Skeletal muscle satellite cell (primary cell): Measurements from ENCODE around the gene P2RY12.

Experiments
- H3K27me3 ChIP-seq: 2 replicates; pipeline ENCODE4 v1.7.0; 2013; ENCODE audit warnings: low read length; ENCODE audit not compliant: control insufficient read depth, insufficient read depth
- H3K36me3 ChIP-seq: 2 replicates; pipeline ENCODE4 v1.7.0; 2013; ENCODE audit warnings: mild to moderate bottlenecking, control low read depth, low read length; ENCODE audit not compliant: insufficient read depth
- H3K4me1 ChIP-seq: 2 replicates; pipeline ENCODE4 v1.7.0; 2013; ENCODE audit warnings: low read length; ENCODE audit not compliant: control insufficient read depth, insufficient read depth
- H3K4me2 ChIP-seq: 2 replicates; pipeline ENCODE4 v1.7.0; 2013; ENCODE audit warnings: mild to moderate bottlenecking, low read length
- H3K4me3 ChIP-seq: 2 replicates; pipeline ENCODE4 v1.7.0; 2013; ENCODE audit warnings: low read length
- H3K9ac ChIP-seq: 2 replicates; pipeline ENCODE4 v1.7.0; 2013; ENCODE audit warnings: mild to moderate bottlenecking, low read depth, low read length, moderate library complexity
- H3K9me3 ChIP-seq: replicated peaks from 2 replicates; pipeline ENCODE4 v1.7.0; 2013; ENCODE audit warnings: mild to moderate bottlenecking, control low read depth, low read length

P2RY12 gene

DNA sequence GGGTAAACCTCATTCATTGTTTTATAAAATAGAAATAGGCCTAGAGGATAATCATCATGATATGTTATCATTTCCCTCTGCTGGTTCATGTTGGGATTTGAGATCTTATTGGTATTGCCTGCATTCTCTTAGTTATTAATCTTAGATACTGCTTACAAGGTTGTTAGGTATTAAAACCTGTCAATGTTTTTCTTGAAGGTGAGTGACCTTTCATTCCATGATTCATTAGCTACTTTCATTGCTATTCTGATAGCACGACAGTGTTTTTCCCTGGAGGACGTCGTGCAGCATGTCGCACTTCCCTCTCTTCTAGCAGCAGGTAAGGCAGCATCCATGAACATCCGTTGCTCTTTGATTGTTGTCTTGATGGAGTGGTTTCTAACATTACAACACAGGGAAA is 17.1 kb downstream of the P2RY12 start:
- H3K4me3 ChIP-seq: no peak overlapping the region
- peaks cover 12% of the 10 kb centered on the region for H3K4me1 ChIP-seq
- no peak overlapping the region for H3K9ac ChIP-seq
- H3K36me3 ChIP-seq: no peaks in the 10 kb centered on the region
- no peak overlapping the region for H3K4me2 ChIP-seq
- H3K9me3 ChIP-seq: no peaks in the 10 kb centered on the region
- no peaks in the 10 kb centered on the region for H3K27me3 ChIP-seq

GRCh38 chr3:151366993-151367392 is 17.6 kb downstream of the P2RY12 start:
- Histone ChIP-seq H3K4me1 (peaks cover 12% of the 10 kb centered on the region), H3K9me3 (no peaks in the 10 kb centered on the region), H3K4me2 (no peak overlapping the region), H3K9ac (no peak overlapping the region), H3K27me3 (no peaks in the 10 kb centered on the region), H3K4me3 (no peak overlapping the region), H3K36me3 (no peaks in the 10 kb centered on the region)

DNA sequence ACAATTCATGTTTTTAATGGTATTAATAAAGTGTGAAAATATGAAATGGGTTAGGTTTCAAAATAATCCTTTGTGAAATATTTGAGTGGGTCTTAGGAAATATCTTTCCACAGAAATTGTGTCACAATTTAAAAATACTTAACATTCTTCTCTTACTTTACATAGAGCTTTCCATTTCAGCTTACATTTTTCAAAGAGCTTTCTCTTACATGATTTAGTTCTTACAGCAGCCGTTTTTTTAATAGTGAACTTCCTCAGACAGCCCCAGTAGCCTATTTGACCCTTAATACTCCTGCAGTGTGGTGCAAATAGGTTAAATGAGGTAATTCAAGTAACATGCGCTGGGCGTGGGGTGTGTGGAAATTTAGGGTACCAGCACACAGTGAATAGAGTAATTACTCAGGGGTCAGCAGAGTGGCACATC is 21.8 kb downstream of the P2RY12 start:
- H3K4me2 ChIP-seq: no peak overlapping the region
- H3K27me3 ChIP-seq: no peaks in the 10 kb centered on the region
- peaks cover 6% of the 10 kb centered on the region for H3K4me1 ChIP-seq
- no peak overlapping the region for H3K4me3 ChIP-seq
- H3K9ac ChIP-seq: no peak overlapping the region
- H3K9me3 ChIP-seq: no peaks in the 10 kb centered on the region
- H3K36me3 ChIP-seq: no peaks in the 10 kb centered on the region

GRCh38 chr3:151357463-151357850 is 27.1 kb downstream of the P2RY12 start:
- Histone ChIP-seq H3K4me2 (no peak overlapping the region), H3K9me3 (no peaks in the 10 kb centered on the region), H3K9ac (no peak overlapping the region), H3K4me1 (peaks cover 10% of the 10 kb centered on the region), H3K27me3 (no peaks in the 10 kb centered on the region), H3K4me3 (no peak overlapping the region), H3K36me3 (no peaks in the 10 kb centered on the region)

GRCh38 chr3:151356794-151357462 is 27.6 kb downstream of the P2RY12 start:
- H3K36me3 ChIP-seq: no peaks in the 10 kb centered on the region
- no peaks in the 10 kb centered on the region for H3K9me3 ChIP-seq
- H3K4me2 ChIP-seq: no peak overlapping the region
- peaks cover 5% of the 10 kb centered on the region for H3K4me1 ChIP-seq
- no peak overlapping the region for H3K4me3 ChIP-seq
- no peak overlapping the region for H3K9ac ChIP-seq
- no peaks in the 10 kb centered on the region for H3K27me3 ChIP-seq

DNA sequence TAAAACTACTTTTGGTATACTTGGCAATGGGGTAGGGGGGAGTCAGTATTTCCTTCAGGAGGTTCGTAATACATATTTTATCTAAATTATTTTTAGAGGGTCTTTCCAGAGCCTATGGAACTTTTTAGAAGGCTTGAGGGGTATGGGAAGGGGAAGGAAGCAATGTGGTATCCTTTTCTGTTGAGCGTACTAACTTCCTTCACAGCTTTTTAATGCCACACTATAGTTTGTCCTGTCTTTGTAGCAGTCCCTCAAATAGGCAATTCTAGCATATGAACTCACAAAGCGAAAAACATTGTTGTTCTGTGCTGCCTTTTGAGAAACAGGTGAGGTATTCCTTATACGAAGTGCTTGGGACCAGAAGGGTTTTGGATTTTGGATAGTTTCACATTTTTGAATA is 32.9 kb downstream of the P2RY12 start:
- Histone ChIP-seq H3K4me3 (no peak overlapping the region), H3K9me3 (no peaks in the 10 kb centered on the region), H3K4me1 (no peaks in the 10 kb centered on the region), H3K27me3 (no peaks in the 10 kb centered on the region), H3K9ac (no peak overlapping the region), H3K36me3 (no peaks in the 10 kb centered on the region), H3K4me2 (no peak overlapping the region)

DNA sequence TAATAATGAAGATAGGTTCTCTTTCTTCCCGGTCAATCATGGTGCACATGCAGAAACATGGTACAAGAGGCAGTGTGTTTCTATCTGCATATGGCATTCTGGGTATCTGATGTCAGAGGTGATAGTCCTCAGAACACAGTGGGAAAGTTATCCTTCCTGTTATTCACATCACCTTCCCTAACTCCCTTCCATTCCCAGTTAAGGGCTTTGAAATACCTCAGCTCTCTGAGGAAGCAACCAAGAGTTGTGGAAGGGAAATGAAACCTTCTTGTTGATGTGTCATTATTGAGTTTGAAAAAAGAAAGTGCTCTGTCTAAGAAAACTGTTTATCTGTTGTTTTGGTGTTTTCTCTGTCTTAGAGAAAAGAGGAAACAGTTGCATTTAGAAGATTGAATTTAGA is 33.3 kb downstream of the P2RY12 start:
- no peak overlapping the region for H3K4me3 ChIP-seq
- peaks cover under 1% of the 10 kb centered on the region for H3K4me1 ChIP-seq
- no peak overlapping the region for H3K4me2 ChIP-seq
- H3K9ac ChIP-seq: no peak overlapping the region
- H3K27me3 ChIP-seq: no peaks in the 10 kb centered on the region
- no peaks in the 10 kb centered on the region for H3K36me3 ChIP-seq
- H3K9me3 ChIP-seq: no peaks in the 10 kb centered on the region

GRCh38 chr3:151350656-151351055 is 33.9 kb downstream of the P2RY12 start:
- no peak overlapping the region for H3K9ac ChIP-seq
- no peaks in the 10 kb centered on the region for H3K9me3 ChIP-seq
- peaks cover 6% of the 10 kb centered on the region for H3K4me1 ChIP-seq
- H3K27me3 ChIP-seq: no peaks in the 10 kb centered on the region
- H3K4me3 ChIP-seq: no peak overlapping the region
- H3K4me2 ChIP-seq: no peak overlapping the region
- H3K36me3 ChIP-seq: no peaks in the 10 kb centered on the region

GRCh38 chr3:151347432-151347831 is 37.1 kb downstream of the P2RY12 start:
- Histone ChIP-seq H3K4me3 (no peak overlapping the region), H3K27me3 (no peaks in the 10 kb centered on the region), H3K4me1 (peaks cover 6% of the 10 kb centered on the region), H3K4me2 (no peak overlapping the region), H3K9ac (no peak overlapping the region), H3K9me3 (no peaks in the 10 kb centered on the region), H3K36me3 (no peaks in the 10 kb centered on the region)

DNA sequence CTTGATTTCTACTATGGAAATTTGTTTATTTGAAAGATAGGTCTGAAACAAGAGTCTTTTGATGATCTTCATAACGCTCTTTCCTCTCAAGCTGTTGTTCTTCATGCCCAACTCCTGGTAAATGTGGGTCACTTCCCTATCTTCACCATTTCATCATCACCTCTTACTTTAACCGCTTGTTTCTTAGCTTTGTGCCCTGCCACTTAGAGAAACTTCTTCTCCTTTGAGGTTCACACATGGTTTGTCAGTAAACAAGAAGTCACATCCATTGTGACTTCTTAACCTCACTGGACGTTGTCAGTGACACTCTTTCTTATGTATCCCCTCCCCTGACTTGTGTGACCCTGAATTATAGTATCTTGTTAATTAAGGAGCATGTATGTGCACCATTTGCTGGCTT is 38.3 kb downstream of the P2RY12 start:
- no peaks in the 10 kb centered on the region for H3K27me3 ChIP-seq
- peaks cover 6% of the 10 kb centered on the region for H3K4me1 ChIP-seq
- H3K9me3 ChIP-seq: no peaks in the 10 kb centered on the region
- H3K4me3 ChIP-seq: no peak overlapping the region
- no peaks in the 10 kb centered on the region for H3K36me3 ChIP-seq
- no peak overlapping the region for H3K9ac ChIP-seq
- H3K4me2 ChIP-seq: peak overlapping the region; percentile 80

DNA sequence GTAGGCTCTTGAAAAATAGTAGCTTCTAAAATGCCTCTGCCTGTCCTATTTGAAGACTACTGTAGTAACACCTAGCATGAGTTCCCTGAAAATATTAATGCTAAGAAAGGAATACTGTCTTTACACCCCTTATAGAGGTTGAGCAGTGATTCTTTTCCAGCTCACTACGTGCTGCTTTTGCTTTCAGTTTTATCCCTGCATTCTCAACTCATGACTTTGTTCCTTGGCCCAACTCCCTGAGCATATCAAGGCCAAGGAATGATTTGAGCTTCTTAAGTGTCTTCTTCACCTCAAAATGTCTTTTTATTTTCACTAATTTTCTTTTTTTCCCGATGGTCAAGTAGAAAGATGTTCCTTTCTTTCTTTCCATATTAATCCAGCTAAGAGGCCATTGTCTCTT is 38.7 kb downstream of the P2RY12 start:
- Histone ChIP-seq H3K9ac (no peak overlapping the region), H3K36me3 (no peaks in the 10 kb centered on the region), H3K27me3 (no peaks in the 10 kb centered on the region), H3K4me2 (peak overlapping the region; percentile 80), H3K9me3 (no peaks in the 10 kb centered on the region), H3K4me3 (peak overlapping the region; percentile 44), H3K4me1 (peaks cover 6% of the 10 kb centered on the region)

- H3K27me3 ChIP-seq: no peaks in the 10 kb centered on the region
- no peaks in the 10 kb centered on the region for H3K36me3 ChIP-seq
- H3K9ac ChIP-seq: no peak overlapping the region
- no peaks in the 10 kb centered on the region for H3K9me3 ChIP-seq
- H3K4me2 ChIP-seq: no peak overlapping the region
- H3K4me1 ChIP-seq: no peaks in the 10 kb centered on the region
- no peak overlapping the region for H3K4me3 ChIP-seq
Measured at GRCh38 chr3:151331696-151332095, 52.9 kb downstream of the P2RY12 start.
